Measurements from ENCODE around the gene DAPK1.

The DAPK1 gene

DNA sequence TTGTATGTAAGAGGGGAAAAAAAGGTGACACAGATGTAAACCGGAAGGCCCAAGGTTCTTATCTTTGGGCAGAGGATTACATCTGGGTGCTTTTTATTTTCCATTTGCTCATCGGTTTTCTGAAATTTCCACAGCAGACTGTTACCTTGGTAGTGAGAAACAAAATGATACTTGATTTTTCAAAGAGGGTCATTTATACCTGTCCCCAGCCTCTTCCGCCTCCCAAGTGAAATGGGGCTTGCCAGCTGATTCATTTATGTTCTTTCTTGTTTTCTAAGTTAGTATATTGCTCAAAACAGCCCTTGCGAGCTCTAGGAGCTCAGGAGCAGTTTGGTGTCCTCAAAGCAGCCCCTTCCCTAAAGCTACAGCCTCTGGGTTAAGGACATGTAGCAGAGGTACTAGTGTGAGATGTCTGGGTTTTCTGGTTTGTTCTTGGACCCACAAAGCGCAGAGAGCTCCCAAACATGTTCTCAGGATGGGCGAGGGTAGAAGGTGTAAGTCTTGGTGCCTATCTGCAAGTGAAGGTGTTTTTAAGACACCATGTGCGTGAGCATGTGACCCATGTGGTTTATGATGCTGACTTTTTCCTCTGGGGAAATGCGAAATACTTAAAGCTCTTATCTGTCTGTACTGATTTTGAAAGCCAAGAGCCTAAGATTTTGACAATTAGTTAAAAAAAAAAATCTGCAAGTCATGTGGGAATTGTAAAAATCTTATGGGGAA is 38.3 kb downstream of the DAPK1 start:
- TF ChIP-seq, protein P1, sequence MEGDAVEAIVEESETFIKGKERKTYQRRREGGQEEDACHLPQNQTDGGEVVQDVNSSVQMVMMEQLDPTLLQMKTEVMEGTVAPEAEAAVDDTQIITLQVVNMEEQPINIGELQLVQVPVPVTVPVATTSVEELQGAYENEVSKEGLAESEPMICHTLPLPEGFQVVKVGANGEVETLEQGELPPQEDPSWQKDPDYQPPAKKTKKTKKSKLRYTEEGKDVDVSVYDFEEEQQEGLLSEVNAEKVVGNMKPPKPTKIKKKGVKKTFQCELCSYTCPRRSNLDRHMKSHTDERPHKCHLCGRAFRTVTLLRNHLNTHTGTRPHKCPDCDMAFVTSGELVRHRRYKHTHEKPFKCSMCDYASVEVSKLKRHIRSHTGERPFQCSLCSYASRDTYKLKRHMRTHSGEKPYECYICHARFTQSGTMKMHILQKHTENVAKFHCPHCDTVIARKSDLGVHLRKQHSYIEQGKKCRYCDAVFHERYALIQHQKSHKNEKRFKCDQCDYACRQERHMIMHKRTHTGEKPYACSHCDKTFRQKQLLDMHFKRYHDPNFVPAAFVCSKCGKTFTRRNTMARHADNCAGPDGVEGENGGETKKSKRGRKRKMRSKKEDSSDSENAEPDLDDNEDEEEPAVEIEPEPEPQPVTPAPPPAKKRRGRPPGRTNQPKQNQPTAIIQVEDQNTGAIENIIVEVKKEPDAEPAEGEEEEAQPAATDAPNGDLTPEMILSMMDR (IDR thresholded peaks at IDR 0.05; ENCODE audit: poor library complexity, severe bottlenecking), result no peak
- Histone ChIP-seq H3K27ac (ENCODE audit: poor library complexity, severe bottlenecking) (no peak overlapping the region), H3K9me3 (ENCODE audit: severe bottlenecking) (no peaks in the 10 kb centered on the region)

DNA sequence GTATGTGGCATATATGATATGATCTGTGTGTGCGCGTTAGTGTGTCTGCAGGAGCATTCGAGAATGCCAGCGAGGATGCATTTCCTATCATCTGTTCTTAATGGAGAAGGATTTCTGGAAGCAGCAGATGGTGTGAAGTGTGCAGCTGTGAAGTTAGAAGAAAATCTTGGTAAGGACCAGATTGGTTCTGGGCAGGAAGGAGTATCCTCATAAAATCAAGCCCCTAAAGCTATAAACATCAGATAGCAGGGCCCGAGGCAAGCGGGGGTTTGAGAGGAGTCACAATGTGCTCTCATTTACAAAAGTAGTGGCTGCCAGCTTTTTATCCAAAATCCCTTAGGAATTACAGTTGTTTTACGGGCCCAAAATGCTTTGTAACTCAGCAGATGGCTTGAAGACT is 40.0 kb downstream of the DAPK1 start:
- TF ChIP-seq, protein P1 (IDR thresholded peaks at IDR 0.05; ENCODE audit: poor library complexity, severe bottlenecking), result no peak
- no peak for DNase-seq (ENCODE audit: low spot score)
- H3K4me3 ChIP-seq (ENCODE audit: severe bottlenecking), result no peak overlapping the region
- no peaks in the 10 kb centered on the region for H3K4me1 ChIP-seq (ENCODE audit: insufficient read depth, poor library complexity, severe bottlenecking)
- no peaks in the 10 kb centered on the region for H3K27me3 ChIP-seq (ENCODE audit: insufficient read depth, poor library complexity, severe bottlenecking)
- no peaks in the 10 kb centered on the region for H3K9me3 ChIP-seq (ENCODE audit: severe bottlenecking)
- no peak overlapping the region for H3K27ac ChIP-seq (ENCODE audit: poor library complexity, severe bottlenecking)
- H3K36me3 ChIP-seq (ENCODE audit: low read depth), result no peaks in the 10 kb centered on the region
- no peak for ATAC-seq (ENCODE audit: low read depth)

More for the DNA sequence above, 38.3 kb downstream of the DAPK1 start:
- Histone ChIP-seq H3K4me1 (ENCODE audit: insufficient read depth, poor library complexity, severe bottlenecking) (no peaks in the 10 kb centered on the region), H3K27me3 (ENCODE audit: insufficient read depth, poor library complexity, severe bottlenecking) (no peaks in the 10 kb centered on the region), H3K36me3 (ENCODE audit: low read depth) (no peaks in the 10 kb centered on the region), H3K4me3 (ENCODE audit: severe bottlenecking) (no peak overlapping the region)
- ATAC-seq (ENCODE audit: low read depth) (no peak), DNase-seq (ENCODE audit: low spot score) (no peak)

DNA sequence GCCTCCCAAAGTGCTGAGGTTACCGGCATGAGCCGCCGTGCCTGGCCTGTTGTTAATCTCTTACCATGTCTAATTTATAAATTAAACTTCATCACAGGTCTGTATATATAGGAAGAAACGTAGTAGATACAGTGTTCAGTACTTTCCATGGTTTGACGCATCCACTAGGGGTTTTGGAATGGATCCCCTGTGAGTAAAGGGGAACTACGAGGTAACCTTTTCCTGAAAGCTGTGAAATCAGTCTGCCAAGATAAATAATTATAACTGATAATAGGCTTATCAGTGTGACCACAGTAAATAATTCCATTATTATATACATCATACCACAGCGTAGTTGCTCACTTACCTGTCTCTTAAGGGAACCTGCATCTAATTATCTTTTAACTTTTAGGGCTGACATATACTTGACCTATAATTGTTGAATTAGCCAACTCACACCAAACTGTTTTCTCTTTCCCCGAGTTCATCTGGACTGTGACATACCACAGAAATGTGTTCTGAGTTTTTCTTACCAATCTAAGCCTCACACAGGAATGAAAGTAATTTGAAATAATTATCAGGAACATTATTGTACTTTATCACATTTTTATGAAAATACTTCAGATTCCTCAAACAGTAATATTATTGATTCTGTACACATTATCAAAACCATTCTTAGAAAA is 42.9 kb downstream of the DAPK1 start:
- no peaks in the 10 kb centered on the region for H3K9me3 ChIP-seq (ENCODE audit: severe bottlenecking)
- ATAC-seq (ENCODE audit: low read depth), result no peak
- TF ChIP-seq, protein P1 (IDR thresholded peaks at IDR 0.05; ENCODE audit: poor library complexity, severe bottlenecking), result no peak

DNA sequence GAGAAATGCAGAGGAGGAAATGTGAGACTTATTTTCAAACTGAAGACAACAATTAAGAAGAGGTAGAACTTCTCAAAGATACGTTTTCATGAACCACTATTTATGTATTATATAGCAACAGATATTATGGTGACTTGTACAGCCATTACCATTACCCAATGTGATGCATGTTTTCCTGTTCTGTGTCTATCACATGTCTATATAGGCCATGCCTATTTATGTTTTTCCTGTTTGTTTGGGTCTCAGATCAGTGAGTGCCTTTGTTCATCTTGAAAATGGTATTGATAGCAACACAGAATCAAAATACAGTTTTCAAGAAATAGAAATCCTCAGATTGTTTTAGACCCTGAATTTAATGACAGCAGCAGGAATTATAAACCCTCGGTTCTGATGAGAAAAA is 44.0 kb downstream of the DAPK1 start:
- no peak overlapping the region for H3K4me3 ChIP-seq (ENCODE audit: severe bottlenecking)
- H3K27ac ChIP-seq (ENCODE audit: poor library complexity, severe bottlenecking), result no peak overlapping the region
- no peaks in the 10 kb centered on the region for H3K9me3 ChIP-seq (ENCODE audit: severe bottlenecking)
- TF ChIP-seq, protein P1 (IDR thresholded peaks at IDR 0.05; ENCODE audit: poor library complexity, severe bottlenecking), result no peak
- H3K27me3 ChIP-seq (ENCODE audit: insufficient read depth, poor library complexity, severe bottlenecking), result no peaks in the 10 kb centered on the region
- H3K36me3 ChIP-seq (ENCODE audit: low read depth), result no peaks in the 10 kb centered on the region
- H3K4me1 ChIP-seq (ENCODE audit: insufficient read depth, poor library complexity, severe bottlenecking), result no peaks in the 10 kb centered on the region
- DNase-seq (ENCODE audit: low spot score) (no peak), ATAC-seq (ENCODE audit: low read depth) (no peak)

More for the DNA sequence above, 42.9 kb downstream of the DAPK1 start:
- no peak for DNase-seq (ENCODE audit: low spot score)
- no peak overlapping the region for H3K27ac ChIP-seq (ENCODE audit: poor library complexity, severe bottlenecking)
- H3K4me1 ChIP-seq (ENCODE audit: insufficient read depth, poor library complexity, severe bottlenecking), result no peaks in the 10 kb centered on the region
- no peaks in the 10 kb centered on the region for H3K27me3 ChIP-seq (ENCODE audit: insufficient read depth, poor library complexity, severe bottlenecking)
- H3K4me3 ChIP-seq (ENCODE audit: severe bottlenecking), result no peak overlapping the region
- H3K36me3 ChIP-seq (ENCODE audit: low read depth), result no peaks in the 10 kb centered on the region

DNA sequence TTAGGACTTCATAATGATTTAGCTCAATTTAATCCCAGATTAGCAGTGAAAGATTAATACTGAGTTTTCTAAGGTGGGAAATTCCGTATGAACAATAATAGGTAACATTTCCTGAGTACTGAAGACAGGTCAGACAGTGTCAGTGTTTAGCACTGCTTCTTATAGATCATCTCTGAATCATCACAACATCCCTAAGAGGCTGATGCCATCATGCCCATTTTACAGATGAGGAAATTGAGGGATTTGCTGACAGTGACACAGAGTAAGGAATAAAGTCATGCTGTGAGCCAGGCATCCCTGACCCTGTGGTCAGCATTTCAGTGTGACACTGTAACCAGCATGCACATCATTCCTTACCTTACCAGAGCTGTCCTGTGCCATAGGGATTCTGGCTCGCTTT is 44.5 kb downstream of the DAPK1 start:
- Histone ChIP-seq H3K27ac (ENCODE audit: poor library complexity, severe bottlenecking) (no peak overlapping the region), H3K9me3 (ENCODE audit: severe bottlenecking) (no peaks in the 10 kb centered on the region), H3K4me1 (ENCODE audit: insufficient read depth, poor library complexity, severe bottlenecking) (no peaks in the 10 kb centered on the region), H3K36me3 (ENCODE audit: low read depth) (no peaks in the 10 kb centered on the region), H3K4me3 (ENCODE audit: severe bottlenecking) (no peak overlapping the region), H3K27me3 (ENCODE audit: insufficient read depth, poor library complexity, severe bottlenecking) (no peaks in the 10 kb centered on the region)
- no peak for ATAC-seq (ENCODE audit: low read depth)
- TF ChIP-seq, protein P1 (IDR thresholded peaks at IDR 0.05; ENCODE audit: poor library complexity, severe bottlenecking), result no peak
- no peak for DNase-seq (ENCODE audit: low spot score)

Data from RWPE2 (cell line).